Neuronal stem cell (in vitro differentiated cells): ENCODE data around the gene DNAH17.

Experiments used
- DNase-seq: peaks from one replicate; pipeline ENCODE4 v3.0.0-alpha.2; 2013; ENCODE audit warnings: low spot score
- H2AFZ ChIP-seq: one replicate; pipeline ENCODE4 v1.6.1; 2013; ENCODE audit warnings: mild to moderate bottlenecking, low read length, inconsistent platforms
- H2AK5ac ChIP-seq: 2 replicates; pipeline ENCODE4 v1.6.1; 2013; ENCODE audit warnings: low read depth, mild to moderate bottlenecking, inconsistent platforms, low read length, moderate library complexity, mixed read lengths
- H2BK120ac ChIP-seq: 2 replicates; pipeline ENCODE4 v1.6.1; 2013; ENCODE audit warnings: low read depth, mild to moderate bottlenecking, inconsistent platforms, low read length, moderate library complexity, mixed read lengths
- H2BK12ac ChIP-seq: one replicate; pipeline ENCODE4 v1.6.1; 2013; ENCODE audit warnings: low read length, inconsistent platforms
- H2BK15ac ChIP-seq: 2 replicates; pipeline ENCODE4 v1.6.1; 2013; ENCODE audit warnings: mild to moderate bottlenecking, low read length, inconsistent platforms, mixed read lengths
- H2BK5ac ChIP-seq: one replicate; pipeline ENCODE4 v1.6.1; 2013; ENCODE audit warnings: inconsistent platforms, mild to moderate bottlenecking, low read length, moderate library complexity
- H3K14ac ChIP-seq: one replicate; pipeline ENCODE4 v1.6.1; 2013; ENCODE audit warnings: low read length, inconsistent platforms
- H3K18ac ChIP-seq: 2 replicates; pipeline ENCODE4 v1.6.1; 2013; ENCODE audit warnings: low read length, inconsistent platforms
- H3K23ac ChIP-seq: 2 replicates; pipeline ENCODE4 v1.6.1; 2013; ENCODE audit warnings: low read depth, mild to moderate bottlenecking, mixed read lengths, low read length, inconsistent platforms; ENCODE audit not compliant: poor library complexity
- H3K27ac ChIP-seq: replicated peaks from 3 replicates; pipeline ENCODE4 v1.5.1; 2013; ENCODE audit warnings: low read length, inconsistent platforms
- H3K27me3 ChIP-seq, 3 experiments: 2 replicates each; pipeline ENCODE4 v1.6.1; 2013; ENCODE audit warnings: low read length in 3 of 3, mild to moderate bottlenecking in 2 of 3, inconsistent platforms in 1 of 3, low read depth in 1 of 3, mixed read lengths in 1 of 3, moderate library complexity in 1 of 3; ENCODE audit not compliant: control insufficient read depth in 3 of 3, insufficient read depth in 3 of 3
- H3K36me3 ChIP-seq, 2 donors: replicated peaks in 1 of 2; 2 replicates each; pipeline ENCODE4 v1.6.1; 2013; ENCODE audit warnings: low read length in 2 of 2; ENCODE audit not compliant: control insufficient read depth in 2 of 2, insufficient read depth in 2 of 2
- H3K4ac ChIP-seq: 2 replicates; pipeline ENCODE4 v1.6.1; 2013; ENCODE audit warnings: inconsistent platforms, mild to moderate bottlenecking, low read length, moderate library complexity
- H3K4me1 ChIP-seq, 2 donors: 1 replicate in 1 of 2; 2 replicates in 1 of 2; pipeline ENCODE4 v1.6.1; 2013; ENCODE audit warnings: low read length in 2 of 2, low read depth in 1 of 2; ENCODE audit not compliant: control insufficient read depth in 2 of 2, insufficient read depth in 1 of 2
- H3K4me2 ChIP-seq: one replicate; pipeline ENCODE4 v1.6.1; 2013; ENCODE audit warnings: mild to moderate bottlenecking, low read length, inconsistent platforms; ENCODE audit not compliant: insufficient read depth, poor library complexity, severe bottlenecking
- H3K4me3 ChIP-seq, 2 donors: 2 replicates each; pipeline ENCODE4 v1.5.1; 2013; ENCODE audit warnings: low read length in 2 of 2, mild to moderate bottlenecking in 2 of 2, inconsistent platforms in 1 of 2, moderate library complexity in 1 of 2
- H3K79me1 ChIP-seq: one replicate; pipeline ENCODE4 v1.6.1; 2013; ENCODE audit warnings: low read depth, mild to moderate bottlenecking, inconsistent platforms, low read length, moderate library complexity
- H3K9ac ChIP-seq: one replicate; pipeline ENCODE4 v1.6.1; 2013; ENCODE audit warnings: mild to moderate bottlenecking, low read depth, low read length, inconsistent platforms; ENCODE audit not compliant: poor library complexity
- H3K9me3 ChIP-seq, 2 donors: replicated peaks in 1 of 2; 2 replicates each; pipeline versions ENCODE3 to v1.6.1; 2013; ENCODE audit warnings: low read length in 2 of 2, mild to moderate bottlenecking in 2 of 2, inconsistent platforms in 1 of 2, low read depth in 1 of 2, mixed read lengths in 1 of 2, moderate library complexity in 1 of 2; ENCODE audit not compliant: control insufficient read depth in 2 of 2, insufficient read depth in 1 of 2
- H4K8ac ChIP-seq: one replicate; pipeline ENCODE4 v1.6.1; 2013; ENCODE audit warnings: low read depth, mild to moderate bottlenecking, inconsistent platforms, low read length, moderate library complexity
- H4K91ac ChIP-seq: one replicate; pipeline ENCODE4 v1.6.1; 2013; ENCODE audit warnings: low read length, low read depth, mild to moderate bottlenecking, inconsistent platforms; ENCODE audit not compliant: poor library complexity
- WGBS, 2 donors: extraction: QIAGEN DNeasy Blood & Tissue Kit; methylation state at CpG; one replicate each; pipeline ENCODE4 v1.1.7; 2013; ENCODE audit warnings: missing lambda C conversion rate in 2 of 2, mixed read lengths in 1 of 2; ENCODE audit not compliant: insufficient read length in 2 of 2, insufficient replicate concordance in 1 of 2; ENCODE audit errors: extremely low coverage in 2 of 2; 5-methylcytosine and 5-hydroxymethylcytosine counted together

The DNAH17 gene

GRCh38 chr17:78391051-78391431, 186.2 kb downstream of the DNAH17 start:
- peaks cover 3 to 62% of the 10 kb centered on the region in 2 donors for H3K36me3 ChIP-seq
- no peak overlapping the region for H2BK12ac ChIP-seq
- H3K23ac ChIP-seq: no peak overlapping the region
- peak overlapping the region; percentile 77 for H3K9ac ChIP-seq
- H3K4me2 ChIP-seq: no peak overlapping the region
- H2BK15ac ChIP-seq: no peak overlapping the region
- H2AK5ac ChIP-seq: no peak overlapping the region
- no peak overlapping the region for H3K14ac ChIP-seq
- no peak overlapping the region for H3K27ac ChIP-seq
- no peak overlapping the region for H3K4me3 ChIP-seq
- H4K8ac ChIP-seq: no peak overlapping the region
- no peak overlapping the region for H3K4ac ChIP-seq
- peaks cover 7 to 8% of the 10 kb centered on the region in 2 donors for H3K4me1 ChIP-seq
- H3K18ac ChIP-seq: no peak overlapping the region
- H2BK5ac ChIP-seq: no peak overlapping the region
- no peak overlapping the region for H2AFZ ChIP-seq
- no CpG with 5 or more reads among the region's 11 CpGs for WGBS, 2 donors
- no peak overlapping the region for H2BK120ac ChIP-seq
- no peaks in the 10 kb centered on the region for H3K27me3 ChIP-seq
- peaks cover 12% of the 10 kb centered on the region for H3K79me1 ChIP-seq
- no peaks in the 10 kb centered on the region for H3K9me3 ChIP-seq
- no peak overlapping the region for H4K91ac ChIP-seq
- DNase-seq: no peak

GRCh38 chr17:78390241-78391050, 186.8 kb downstream of the DNAH17 start:
- Histone ChIP-seq H3K4me3 (no peak overlapping the region), H2AK5ac (no peak overlapping the region), H3K79me1 (peaks cover 16% of the 10 kb centered on the region), H3K23ac (no peak overlapping the region), H2BK120ac (no peak overlapping the region), H3K14ac (no peak overlapping the region), H2BK12ac (no peak overlapping the region), H2BK15ac (no peak overlapping the region), H4K8ac (no peak overlapping the region), H3K27me3 (no peaks in the 10 kb centered on the region), H3K18ac (peak overlapping the region; percentile 80), H3K4me2 (no peak overlapping the region), H3K4me1 (peaks cover 7 to 12% of the 10 kb centered on the region in 2 donors), H4K91ac (no peak overlapping the region), H3K36me3 (peaks cover 3 to 61% of the 10 kb centered on the region in 2 donors), H3K27ac (peak overlapping the region; percentile 52), H3K9ac (no peak overlapping the region), H2BK5ac (peak overlapping the region; percentile 75), H2AFZ (no peak overlapping the region), H3K9me3 (no peaks in the 10 kb centered on the region), H3K4ac (no peak overlapping the region)
- no peak for DNase-seq
- WGBS, 2 donors: no CpG with 5 or more reads among the region's 15 CpGs

- no peak overlapping the region for H2BK120ac ChIP-seq
- no peak overlapping the region for H3K4me2 ChIP-seq
- H3K18ac ChIP-seq: no peak overlapping the region
- no peak overlapping the region for H4K91ac ChIP-seq
- no peak overlapping the region for H3K23ac ChIP-seq
- no peak overlapping the region for H3K9ac ChIP-seq
- H3K14ac ChIP-seq: no peak overlapping the region
- no peak overlapping the region for H2BK15ac ChIP-seq
- no peak overlapping the region for H2AFZ ChIP-seq
- H3K79me1 ChIP-seq: peaks cover 16% of the 10 kb centered on the region
- H2BK5ac ChIP-seq: no peak overlapping the region
- H3K27me3 ChIP-seq: no peaks in the 10 kb centered on the region
- H3K4me3 ChIP-seq: no peak overlapping the region
- no peak overlapping the region for H2BK12ac ChIP-seq
- H3K4me1 ChIP-seq: peaks cover 12% of the 10 kb centered on the region in 2 donors
- no CpG with 5 or more reads among the region's 10 CpGs for WGBS, 2 donors
- no peak overlapping the region for H2AK5ac ChIP-seq
- no peak overlapping the region for H4K8ac ChIP-seq
- H3K27ac ChIP-seq: no peak overlapping the region
- peaks cover under 1 to 51% of the 10 kb centered on the region in 2 donors for H3K36me3 ChIP-seq
- no peaks in the 10 kb centered on the region for H3K9me3 ChIP-seq
- no peak overlapping the region for H3K4ac ChIP-seq
- no peak for DNase-seq
Observed at GRCh38 chr17:78387977-78388941, 188.9 kb downstream of the DNAH17 start.
